MM.1S (cell line): ENCODE results near the gene GTF3C5.

Experiments
- EZH2 ChIP-seq: fragments of 300-600 bp; sonication (generic); optimal IDR thresholded peaks from 2 replicates; pipeline ENCODE3; 2017; ENCODE audit warnings: low read depth, mild to moderate bottlenecking, antibody characterized with exemption, low read length, mixed read lengths
- TF ChIP-seq, protein P1 (sequence below): fragments of 300-600 bp; sonication (generic); IDR thresholded peaks from 2 replicates; pipeline ENCODE4 v1.5.1; 2016; ENCODE audit warnings: antibody characterized with exemption, low read length, mixed read lengths

- no peak for TF ChIP-seq EZH2
- TF ChIP-seq, protein P1, sequence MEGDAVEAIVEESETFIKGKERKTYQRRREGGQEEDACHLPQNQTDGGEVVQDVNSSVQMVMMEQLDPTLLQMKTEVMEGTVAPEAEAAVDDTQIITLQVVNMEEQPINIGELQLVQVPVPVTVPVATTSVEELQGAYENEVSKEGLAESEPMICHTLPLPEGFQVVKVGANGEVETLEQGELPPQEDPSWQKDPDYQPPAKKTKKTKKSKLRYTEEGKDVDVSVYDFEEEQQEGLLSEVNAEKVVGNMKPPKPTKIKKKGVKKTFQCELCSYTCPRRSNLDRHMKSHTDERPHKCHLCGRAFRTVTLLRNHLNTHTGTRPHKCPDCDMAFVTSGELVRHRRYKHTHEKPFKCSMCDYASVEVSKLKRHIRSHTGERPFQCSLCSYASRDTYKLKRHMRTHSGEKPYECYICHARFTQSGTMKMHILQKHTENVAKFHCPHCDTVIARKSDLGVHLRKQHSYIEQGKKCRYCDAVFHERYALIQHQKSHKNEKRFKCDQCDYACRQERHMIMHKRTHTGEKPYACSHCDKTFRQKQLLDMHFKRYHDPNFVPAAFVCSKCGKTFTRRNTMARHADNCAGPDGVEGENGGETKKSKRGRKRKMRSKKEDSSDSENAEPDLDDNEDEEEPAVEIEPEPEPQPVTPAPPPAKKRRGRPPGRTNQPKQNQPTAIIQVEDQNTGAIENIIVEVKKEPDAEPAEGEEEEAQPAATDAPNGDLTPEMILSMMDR, result no peak
These were observed 22.0 kb upstream of the GTF3C5 start for GRCh38 chr9:133008824-133009223.
